Adipocyte (in vitro differentiated cells): ENCODE data around the gene ADGRG6.
"Not testable (repeated sequence)": the region's sequence is repeated elsewhere in the genome, so short reads cannot be mapped to it uniquely, and the experiment has no call there.

Experiments used
- DNase-seq: peaks from one replicate; pipeline ENCODE4 v3.0.0-alpha.2; 2015; ENCODE audit warnings: low read depth
- H3K27me3 ChIP-seq: replicated peaks from 2 replicates; pipeline ENCODE4 v1.7.0; 2013; ENCODE audit warnings: mild to moderate bottlenecking, low read length, moderate library complexity; ENCODE audit not compliant: control insufficient read depth, insufficient read depth
- H3K36me3 ChIP-seq: 2 replicates; pipeline ENCODE4 v1.7.0; 2013; ENCODE audit warnings: low read length, mild to moderate bottlenecking, moderate library complexity; ENCODE audit not compliant: control insufficient read depth, insufficient read depth, severe bottlenecking
- H3K4me1 ChIP-seq: 2 replicates; pipeline ENCODE4 v1.7.0; 2013; ENCODE audit warnings: mild to moderate bottlenecking, low read length, moderate library complexity; ENCODE audit not compliant: control insufficient read depth, insufficient read depth
- H3K4me3 ChIP-seq: 2 replicates; pipeline ENCODE4 v1.7.0; 2013; ENCODE audit warnings: mild to moderate bottlenecking, low read length, moderate library complexity
- H3K9ac ChIP-seq: 2 replicates; pipeline ENCODE4 v1.7.0; 2013; ENCODE audit warnings: mild to moderate bottlenecking, low read length, moderate library complexity
- H3K9me3 ChIP-seq: 2 replicates; pipeline ENCODE4 v1.7.0; 2013; ENCODE audit warnings: mild to moderate bottlenecking, low read length, moderate library complexity; ENCODE audit not compliant: control insufficient read depth

The ADGRG6 gene

GRCh38 chr6:142275236-142276006, 26.4 kb upstream of the ADGRG6 start:
- Histone ChIP-seq H3K27me3 (no peaks in the 10 kb centered on the region), H3K4me3 (no peak overlapping the region)

GRCh38 chr6:142276256-142276655, 25.6 kb upstream of the ADGRG6 start:
- peaks cover 9% of the 10 kb centered on the region for H3K9me3 ChIP-seq

More at GRCh38 chr6:142275236-142276006, 26.4 kb upstream of the ADGRG6 start:
- no peak overlapping the region for H3K9ac ChIP-seq
- peaks cover under 1% of the 10 kb centered on the region for H3K9me3 ChIP-seq
- H3K36me3 ChIP-seq: no peaks in the 10 kb centered on the region
- H3K4me1 ChIP-seq: peaks cover 14% of the 10 kb centered on the region
- peak; percentile 28 for DNase-seq

GRCh38 chr6:142279350-142280180, 22.2 kb upstream of the ADGRG6 start:
- Histone ChIP-seq H3K4me3 (no peak overlapping the region), H3K27me3 (no peaks in the 10 kb centered on the region), H3K9ac (no peak overlapping the region), H3K36me3 (no peaks in the 10 kb centered on the region), H3K9me3 (peaks cover 11% of the 10 kb centered on the region), H3K4me1 (peaks cover 14% of the 10 kb centered on the region)
- peak; percentile 70 for DNase-seq

More at GRCh38 chr6:142276256-142276655, 25.6 kb upstream of the ADGRG6 start:
- Histone ChIP-seq H3K4me1 (peaks cover 14% of the 10 kb centered on the region), H3K9ac (no peak overlapping the region), H3K36me3 (no peaks in the 10 kb centered on the region), H3K4me3 (no peak overlapping the region), H3K27me3 (no peaks in the 10 kb centered on the region)
- no peak for DNase-seq

DNA sequence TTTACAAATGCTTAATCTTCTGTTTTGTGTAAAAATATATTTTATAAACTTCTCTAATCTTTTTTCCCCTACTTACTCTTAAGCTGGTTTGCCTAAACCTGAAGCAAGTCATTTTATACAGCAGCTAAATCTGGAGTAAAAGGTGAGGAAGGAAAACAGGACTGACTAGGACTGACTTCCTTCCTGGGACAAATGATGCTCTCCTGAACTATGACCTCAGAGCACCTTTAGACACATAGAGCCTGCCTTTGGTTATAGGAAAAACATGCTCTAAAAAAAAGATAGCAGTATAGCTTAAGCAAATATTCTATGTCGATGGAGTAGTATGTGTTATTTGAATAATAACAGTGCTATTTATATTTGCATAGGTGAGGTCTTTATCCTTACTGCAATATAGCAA, 21.5 kb upstream of the ADGRG6 start:
- Histone ChIP-seq H3K9me3 (peaks cover 11% of the 10 kb centered on the region), H3K36me3 (no peaks in the 10 kb centered on the region), H3K4me1 (peaks cover 14% of the 10 kb centered on the region), H3K9ac (no peak overlapping the region), H3K27me3 (no peaks in the 10 kb centered on the region), H3K4me3 (no peak overlapping the region)
- no peak for DNase-seq

- Histone ChIP-seq H3K4me1 (peaks cover 14% of the 10 kb centered on the region), H3K9me3 (peaks cover 11% of the 10 kb centered on the region), H3K9ac (no peak overlapping the region), H3K36me3 (no peaks in the 10 kb centered on the region), H3K4me3 (no peak overlapping the region), H3K27me3 (no peaks in the 10 kb centered on the region)
- no peak for DNase-seq
Observed at GRCh38 chr6:142280927-142281326, 20.9 kb upstream of the ADGRG6 start.

DNA sequence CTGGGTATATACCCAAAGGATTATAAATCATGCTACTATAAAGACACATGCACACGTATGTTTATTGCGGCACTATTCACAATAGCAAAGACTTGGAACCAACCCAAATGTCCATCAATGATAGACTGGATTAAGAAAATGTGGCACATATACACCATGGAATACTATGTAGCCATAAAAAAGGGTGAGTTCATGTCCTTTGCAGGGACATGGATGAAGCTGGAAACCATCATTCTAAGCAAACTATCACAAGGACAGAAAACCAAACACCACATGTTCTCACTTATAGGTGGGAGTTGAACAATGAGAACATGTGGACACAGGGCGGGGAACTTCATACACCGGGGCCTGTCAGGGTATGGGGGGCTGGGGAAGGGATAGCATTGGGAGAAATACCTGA, 18.7 kb upstream of the ADGRG6 start:
- not testable (repeated sequence) for DNase-seq, H3K36me3 ChIP-seq, H3K27me3 ChIP-seq, H3K9ac ChIP-seq, H3K4me3 ChIP-seq
- Histone ChIP-seq H3K9me3 (peaks cover 11% of the 10 kb centered on the region), H3K4me1 (peaks cover 14% of the 10 kb centered on the region)

GRCh38 chr6:142284419-142284818, 17.4 kb upstream of the ADGRG6 start:
- no peak overlapping the region for H3K9ac ChIP-seq
- H3K9me3 ChIP-seq: peaks cover 11% of the 10 kb centered on the region
- H3K36me3 ChIP-seq: no peaks in the 10 kb centered on the region
- H3K4me3 ChIP-seq: no peak overlapping the region
- no peak for DNase-seq
- H3K27me3 ChIP-seq: no peaks in the 10 kb centered on the region
- H3K4me1 ChIP-seq: peaks cover 4% of the 10 kb centered on the region

DNA sequence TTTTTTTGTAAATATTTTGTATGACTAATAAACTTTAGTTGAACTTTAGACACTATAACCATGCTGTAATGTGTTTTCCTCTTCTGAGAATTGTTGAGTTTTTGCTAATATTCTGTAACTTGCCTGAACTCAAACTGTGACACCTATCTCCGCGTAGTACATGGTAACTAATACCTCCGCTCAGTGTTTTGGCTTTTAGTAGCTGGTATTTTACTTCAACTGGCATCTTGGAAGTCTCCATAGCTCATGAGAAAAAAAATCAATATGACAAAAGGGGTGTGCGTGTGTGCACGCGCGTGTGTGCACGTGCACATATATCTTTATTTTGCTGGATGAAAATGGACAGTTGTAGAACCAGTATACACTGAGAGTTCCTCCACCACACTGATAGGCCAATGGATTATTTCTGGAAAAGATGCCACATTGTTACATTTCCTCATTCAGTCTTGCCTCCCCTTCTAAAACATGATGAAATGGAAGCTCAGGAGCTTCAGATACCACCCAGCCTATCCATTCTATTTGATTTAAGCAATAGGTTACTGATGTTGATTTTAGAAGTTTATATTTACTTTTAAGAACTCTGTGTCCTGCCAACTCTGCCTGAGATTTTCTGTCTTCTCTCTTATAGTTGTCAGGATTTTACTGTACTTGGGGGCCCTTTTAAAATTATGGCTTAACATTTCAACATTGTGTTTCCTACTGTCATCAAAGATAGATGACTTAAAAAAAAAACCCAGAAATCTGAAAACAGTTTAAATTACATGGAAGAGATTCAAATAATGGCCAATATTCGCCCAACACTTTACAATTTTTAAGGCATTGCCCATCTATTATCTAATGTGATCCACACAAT, 16.3 kb upstream of the ADGRG6 start:
- Histone ChIP-seq H3K9ac (no peak overlapping the region), H3K27me3 (no peaks in the 10 kb centered on the region), H3K4me1 (no peaks in the 10 kb centered on the region), H3K9me3 (peaks cover 10% of the 10 kb centered on the region), H3K36me3 (no peaks in the 10 kb centered on the region), H3K4me3 (no peak overlapping the region)
- no peak for DNase-seq

DNA sequence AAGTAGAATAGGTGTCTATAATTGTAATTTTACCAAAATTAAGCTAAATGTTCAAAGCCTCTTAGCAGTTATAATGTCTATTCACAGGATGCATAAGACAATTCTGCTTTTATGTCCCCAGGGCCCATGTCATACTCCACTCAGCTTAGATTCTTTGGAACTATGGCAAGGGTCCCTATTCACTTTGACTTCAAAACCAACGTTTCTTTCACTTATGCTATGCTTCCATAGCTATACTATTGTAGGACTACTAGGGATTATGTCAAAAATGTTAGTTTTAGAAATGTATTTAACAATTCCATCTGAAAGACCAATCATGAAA, 15.8 kb upstream of the ADGRG6 start:
- Histone ChIP-seq H3K27me3 (no peaks in the 10 kb centered on the region), H3K9ac (no peak overlapping the region), H3K4me3 (no peak overlapping the region), H3K9me3 (peaks cover 4% of the 10 kb centered on the region), H3K36me3 (no peaks in the 10 kb centered on the region), H3K4me1 (no peaks in the 10 kb centered on the region)
- no peak for DNase-seq

- H3K4me1 ChIP-seq: no peaks in the 10 kb centered on the region
- no peaks in the 10 kb centered on the region for H3K27me3 ChIP-seq
- H3K36me3 ChIP-seq: no peaks in the 10 kb centered on the region
Observed at GRCh38 chr6:142289687-142290086, 12.1 kb upstream of the ADGRG6 start.

DNA sequence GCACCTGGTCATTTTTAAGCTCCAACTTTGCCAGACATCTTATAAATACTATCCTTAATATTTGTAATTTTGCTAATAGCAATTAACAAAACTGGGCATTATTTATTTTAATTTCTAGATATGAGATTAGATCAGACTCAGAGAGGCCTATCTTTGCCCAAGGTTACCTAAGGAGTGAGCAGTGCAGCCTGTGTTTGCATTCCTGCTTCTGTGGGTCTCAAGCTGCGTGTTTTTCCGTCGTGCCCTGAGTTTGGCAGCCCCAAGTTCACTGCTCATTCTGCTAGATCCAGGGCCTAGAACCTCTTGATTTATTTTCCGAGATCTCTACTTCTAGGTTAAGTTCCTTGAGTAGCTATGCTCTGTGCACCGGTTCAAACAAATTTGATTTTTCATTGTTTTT, 11.0 kb upstream of the ADGRG6 start:
- no peak overlapping the region for H3K4me3 ChIP-seq
- no peaks in the 10 kb centered on the region for H3K27me3 ChIP-seq
- H3K36me3 ChIP-seq: no peaks in the 10 kb centered on the region
- DNase-seq: no peak
- no peak overlapping the region for H3K9ac ChIP-seq
- H3K4me1 ChIP-seq: no peaks in the 10 kb centered on the region
- no peaks in the 10 kb centered on the region for H3K9me3 ChIP-seq

More at GRCh38 chr6:142289687-142290086, 12.1 kb upstream of the ADGRG6 start:
- Histone ChIP-seq H3K4me3 (no peak overlapping the region), H3K9me3 (no peaks in the 10 kb centered on the region), H3K9ac (no peak overlapping the region)
- no peak for DNase-seq
